ENCODE data around the gene DUSP9. TPM values are rescaled to one million over a fixed set of nuclear protein-coding genes. Genes with fewer than 3 reads are reported as not detected.

The DUSP9 gene
- total RNA-seq, 5 donors from 2014 or later (not counting 1 experiment from before 2014, with no cell fraction given): 0.13 to 0.19 TPM; not detected in 3

- no CpG with 5 or more reads among the region's 12 CpGs for WGBS (ENCODE audit: insufficient coverage)
Observed at GRCh38 chrX:153628665-153629064, 18.3 kb upstream of the DUSP9 start.

DNA sequence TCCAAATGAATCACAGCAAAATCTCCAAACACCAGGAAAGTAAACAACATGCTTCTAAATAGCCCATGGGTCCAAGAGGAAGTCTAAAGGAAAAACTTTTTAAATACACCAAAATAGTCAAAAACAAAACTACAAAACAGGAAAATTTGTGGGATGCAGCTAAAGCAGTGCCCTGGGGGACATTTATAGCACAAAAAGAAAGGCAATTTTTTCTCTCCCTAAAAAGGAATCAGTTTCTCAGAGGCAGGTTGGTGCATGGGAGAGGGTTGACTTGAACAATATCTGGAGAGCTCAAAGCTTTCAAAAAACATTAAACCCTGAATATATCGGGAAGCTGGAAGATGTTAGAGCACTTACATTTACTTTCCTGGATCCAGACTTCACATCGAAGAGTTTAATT lies 15.7 kb upstream of the DUSP9 start:
- Histone ChIP-seq H3K9me3 (no peaks in the 10 kb centered on the region), H3K4me1 (ENCODE audit: control insufficient read depth in 1 of 2, extremely low read depth in 1 of 2, insufficient read depth in 2 of 2, low read length in 2 of 2) (no peaks in the 10 kb centered on the region), H3K4me3 (ENCODE audit: control insufficient read depth in 1 of 2, extremely low read depth in 1 of 2, low read length in 1 of 2) (no peak overlapping the region), H3K27me3 (replicated peaks in 1 of 2; ENCODE audit: control insufficient read depth in 2 of 2, extremely low read depth in 1 of 2, insufficient read depth in 2 of 2, low read length in 1 of 2) (no peaks in the 10 kb centered on the region), H3K36me3 (ENCODE audit: control insufficient read depth in 2 of 2, extremely low read depth in 1 of 2, insufficient read depth in 1 of 2, low read length in 1 of 2) (no peaks in the 10 kb centered on the region), H3K27ac (ENCODE audit: low read length) (no peak overlapping the region)
- Mint-ChIP-seq H3K4me1 (no peaks in the 10 kb centered on the region), H3K36me3 (peaks cover 4% of the 10 kb centered on the region), H3K27me3 (peaks cover 0 to 15% of the 10 kb centered on the region in 2 donors), H3K4me3 (no peak overlapping the region), H3K9me3 (peaks cover 0 to 5% (median 5%) of the 10 kb centered on the region in 3 donors), H3K27ac (no peak overlapping the region)
- ATAC-seq (replicated peaks in 1 of 4): no peak
- DNase-seq: no peak
- WGBS (ENCODE audit: insufficient coverage): 100% methylated on average over 2 of the region's 2 CpGs
- CTCF ChIA-PET: no interaction called here
- POLR2A ChIA-PET: no interaction called here

More at GRCh38 chrX:153628665-153629064, 18.3 kb upstream of the DUSP9 start:
- Mint-ChIP-seq H3K4me1 (no peaks in the 10 kb centered on the region), H3K36me3 (peaks cover 4% of the 10 kb centered on the region), H3K27ac (no peak overlapping the region), H3K4me3 (no peak overlapping the region), H3K9me3 (peaks cover 0 to 5% (median 5%) of the 10 kb centered on the region in 3 donors), H3K27me3 (peaks cover 2 to 5% of the 10 kb centered on the region in 2 donors)
- Histone ChIP-seq H3K4me3 (ENCODE audit: control insufficient read depth in 1 of 2, extremely low read depth in 1 of 2, low read length in 1 of 2) (no peak overlapping the region), H3K27ac (ENCODE audit: low read length) (no peak overlapping the region), H3K27me3 (replicated peaks in 1 of 2; ENCODE audit: control insufficient read depth in 2 of 2, extremely low read depth in 1 of 2, insufficient read depth in 2 of 2, low read length in 1 of 2) (peaks cover 0 to 10% of the 10 kb centered on the region in 2 experiments), H3K36me3 (ENCODE audit: control insufficient read depth in 2 of 2, extremely low read depth in 1 of 2, insufficient read depth in 1 of 2, low read length in 1 of 2) (no peaks in the 10 kb centered on the region), H3K9me3 (no peaks in the 10 kb centered on the region), H3K4me1 (ENCODE audit: control insufficient read depth in 1 of 2, extremely low read depth in 1 of 2, insufficient read depth in 2 of 2, low read length in 2 of 2) (no peaks in the 10 kb centered on the region)
- ATAC-seq (replicated peaks in 1 of 4) (no peak), DNase-seq (peak in 1 of 35 experiments; percentile 8)
- CTCF ChIA-PET: no interaction called here
- POLR2A ChIA-PET: no interaction called here

DNA sequence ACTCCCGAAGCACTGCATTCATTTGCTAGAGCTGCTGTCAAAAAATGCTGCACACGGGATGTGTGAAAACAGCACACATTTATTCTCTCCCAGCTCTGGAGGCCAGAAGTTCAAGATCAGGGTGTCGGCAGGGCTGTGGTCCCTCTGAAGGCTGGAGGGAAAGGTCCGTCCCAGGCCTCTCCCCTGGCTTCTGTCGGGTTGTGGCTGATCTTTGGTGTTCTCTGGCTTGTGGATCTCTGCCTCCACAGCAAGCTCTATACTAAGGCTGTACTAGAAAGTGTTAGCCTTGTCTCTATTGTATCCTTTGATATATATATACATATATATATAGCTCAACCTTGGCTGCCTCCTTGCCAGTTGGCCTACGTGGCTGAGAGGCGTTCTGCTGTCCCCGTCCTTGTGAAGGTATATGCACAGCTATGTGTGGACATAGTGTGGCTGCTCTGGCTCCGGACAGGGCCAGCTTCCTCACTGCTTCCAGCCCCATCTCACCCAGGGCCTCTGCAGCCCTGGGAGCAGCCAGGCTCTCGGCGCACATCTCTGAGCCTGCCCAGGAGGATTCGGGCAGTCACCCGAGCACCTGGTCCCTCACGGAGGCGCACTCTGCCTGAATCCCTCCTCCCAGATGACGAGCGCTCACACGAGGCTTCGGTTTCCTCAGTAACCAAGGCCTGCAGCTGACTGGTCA lies 15.0 kb upstream of the DUSP9 start:
- no peak overlapping the region for H3K27ac Mint-ChIP-seq
- Histone ChIP-seq H3K4me1 (ENCODE audit: control insufficient read depth in 1 of 2, extremely low read depth in 1 of 2, insufficient read depth in 2 of 2, low read length in 2 of 2) (no peaks in the 10 kb centered on the region), H3K9me3 (no peaks in the 10 kb centered on the region), H3K36me3 (ENCODE audit: control insufficient read depth in 2 of 2, extremely low read depth in 1 of 2, insufficient read depth in 1 of 2, low read length in 1 of 2) (no peaks in the 10 kb centered on the region), H3K27ac (ENCODE audit: low read length) (no peak overlapping the region), H3K27me3 (replicated peaks in 1 of 2; ENCODE audit: control insufficient read depth in 2 of 2, extremely low read depth in 1 of 2, insufficient read depth in 2 of 2, low read length in 1 of 2) (no peaks in the 10 kb centered on the region), H3K4me3 (ENCODE audit: control insufficient read depth in 1 of 2, extremely low read depth in 1 of 2, low read length in 1 of 2) (no peak overlapping the region)
- H3K9me3 Mint-ChIP-seq: peaks cover 0 to 5% (median 5%) of the 10 kb centered on the region in 3 donors
- H3K27me3 Mint-ChIP-seq: peaks cover 0 to 15% of the 10 kb centered on the region in 2 donors
- WGBS (ENCODE audit: insufficient coverage): 92% methylated on average over 8 of the region's 19 CpGs
- DNase-seq (no peak), ATAC-seq (replicated peaks in 1 of 4) (no peak)
- ChIA-PET POLR2A (no interaction called here), CTCF (interaction anchor here in 1 of 2 donors (0.6 kb wide), 1 partner anchor 21 kb away, joined by 3 read pairs; no protein-coding TSS in a partner anchor)
- no peak overlapping the region for H3K4me3 Mint-ChIP-seq
- H3K4me1 Mint-ChIP-seq: no peaks in the 10 kb centered on the region
- H3K36me3 Mint-ChIP-seq: peaks cover 4% of the 10 kb centered on the region

DNA sequence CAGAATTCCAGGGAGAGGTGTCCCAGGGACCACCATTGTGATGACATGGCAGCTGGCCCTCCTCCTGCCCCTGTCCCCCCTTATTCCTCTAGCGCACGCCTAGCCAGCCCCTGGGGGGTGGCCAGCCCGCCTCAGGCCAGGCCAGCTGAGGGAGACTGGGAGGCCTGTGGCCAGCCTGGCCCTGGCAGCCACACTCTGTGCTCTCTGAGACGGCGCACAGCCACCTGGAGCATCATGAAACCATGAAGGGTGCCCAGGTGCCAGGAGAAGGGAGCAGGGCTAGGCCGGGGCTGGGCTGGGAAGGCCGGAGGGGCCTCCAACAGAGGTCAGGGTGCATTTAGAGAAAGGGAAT lies 14.4 kb upstream of the DUSP9 start:
- no peak for ATAC-seq (replicated peaks in 1 of 4)
- Mint-ChIP-seq H3K36me3 (peaks cover 4% of the 10 kb centered on the region), H3K27ac (no peak overlapping the region), H3K4me3 (no peak overlapping the region), H3K27me3 (peaks cover 0 to 15% of the 10 kb centered on the region in 2 donors), H3K9me3 (peaks cover 0 to 5% (median 5%) of the 10 kb centered on the region in 3 donors), H3K4me1 (no peaks in the 10 kb centered on the region)
- H3K27me3 ChIP-seq (replicated peaks in 1 of 2; ENCODE audit: control insufficient read depth in 2 of 2, extremely low read depth in 1 of 2, insufficient read depth in 2 of 2, low read length in 1 of 2): no peaks in the 10 kb centered on the region
- no peak for DNase-seq
- H3K9me3 ChIP-seq: no peaks in the 10 kb centered on the region
- H3K27ac ChIP-seq (ENCODE audit: low read length): no peak overlapping the region
- POLR2A ChIA-PET: no interaction called here
- 67% methylated on average over 1 of the region's 7 CpGs for WGBS (ENCODE audit: insufficient coverage)
- CTCF ChIA-PET: no interaction called here
- no peak overlapping the region for H3K4me3 ChIP-seq (ENCODE audit: control insufficient read depth in 1 of 2, extremely low read depth in 1 of 2, low read length in 1 of 2)
- H3K36me3 ChIP-seq (ENCODE audit: control insufficient read depth in 2 of 2, extremely low read depth in 1 of 2, insufficient read depth in 1 of 2, low read length in 1 of 2): no peaks in the 10 kb centered on the region
- H3K4me1 ChIP-seq (ENCODE audit: control insufficient read depth in 1 of 2, extremely low read depth in 1 of 2, insufficient read depth in 2 of 2, low read length in 2 of 2): no peaks in the 10 kb centered on the region

DNA sequence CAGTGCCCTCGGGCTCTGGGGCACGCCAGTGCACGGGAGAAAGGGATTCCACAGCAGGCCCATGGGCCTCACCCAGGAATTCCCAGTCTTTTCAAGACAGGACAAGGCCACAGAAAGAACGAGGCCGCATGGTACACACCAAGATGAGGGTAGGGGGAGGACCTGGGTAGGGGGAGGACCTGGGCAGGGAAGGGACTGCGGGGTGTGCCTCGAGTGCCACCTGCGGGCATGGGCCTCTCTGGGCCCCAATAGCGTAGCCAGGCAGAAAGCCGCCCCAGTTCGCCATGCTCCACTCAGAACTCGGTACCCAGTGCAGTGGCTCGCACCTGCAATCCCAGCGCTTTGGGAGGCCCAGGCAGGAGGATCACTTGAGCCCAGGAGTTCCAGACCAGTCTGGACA lies 14.0 kb upstream of the DUSP9 start:
- no peak for ATAC-seq (replicated peaks in 1 of 4)
- no peaks in the 10 kb centered on the region for H3K36me3 ChIP-seq (ENCODE audit: control insufficient read depth in 2 of 2, extremely low read depth in 1 of 2, insufficient read depth in 1 of 2, low read length in 1 of 2)
- 83% methylated on average over 7 of the region's 14 CpGs for WGBS (ENCODE audit: insufficient coverage)

GRCh38 chrX:153633607-153634180 lies 13.3 kb upstream of the DUSP9 start:
- DNase-seq (no peak), ATAC-seq (replicated peaks in 1 of 4) (no peak)
- H3K4me1 Mint-ChIP-seq: no peaks in the 10 kb centered on the region
- no peak overlapping the region for H3K4me3 Mint-ChIP-seq
- ChIA-PET POLR2A (no interaction called here), CTCF (no interaction called here)
- no peak overlapping the region for H3K27ac Mint-ChIP-seq
- peaks cover 0 to 8% of the 10 kb centered on the region in 2 experiments for H3K27me3 ChIP-seq (replicated peaks in 1 of 2; ENCODE audit: control insufficient read depth in 2 of 2, extremely low read depth in 1 of 2, insufficient read depth in 2 of 2, low read length in 1 of 2)
- H3K27me3 Mint-ChIP-seq: peaks cover 0 to 15% of the 10 kb centered on the region in 2 donors
- WGBS (ENCODE audit: insufficient coverage): 84% methylated on average over 5 of the region's 15 CpGs
- H3K4me1 ChIP-seq (ENCODE audit: control insufficient read depth in 1 of 2, extremely low read depth in 1 of 2, insufficient read depth in 2 of 2, low read length in 2 of 2): no peaks in the 10 kb centered on the region
- no peak overlapping the region for H3K27ac ChIP-seq (ENCODE audit: low read length)
- H3K4me3 ChIP-seq (ENCODE audit: control insufficient read depth in 1 of 2, extremely low read depth in 1 of 2, low read length in 1 of 2): no peak overlapping the region
- H3K9me3 Mint-ChIP-seq: peaks cover 0 to 5% (median 5%) of the 10 kb centered on the region in 3 donors
- no peaks in the 10 kb centered on the region for H3K9me3 ChIP-seq
- H3K36me3 ChIP-seq (ENCODE audit: control insufficient read depth in 2 of 2, extremely low read depth in 1 of 2, insufficient read depth in 1 of 2, low read length in 1 of 2): no peaks in the 10 kb centered on the region
- H3K36me3 Mint-ChIP-seq: peaks cover 4% of the 10 kb centered on the region

More for the DNA sequence above, 14.0 kb upstream of the DUSP9 start:
- peaks cover 0 to 4% of the 10 kb centered on the region in 2 experiments for H3K27me3 ChIP-seq (replicated peaks in 1 of 2; ENCODE audit: control insufficient read depth in 2 of 2, extremely low read depth in 1 of 2, insufficient read depth in 2 of 2, low read length in 1 of 2)
- no peak overlapping the region for H3K4me3 Mint-ChIP-seq
- no peak overlapping the region for H3K4me3 ChIP-seq (ENCODE audit: control insufficient read depth in 1 of 2, extremely low read depth in 1 of 2, low read length in 1 of 2)
- H3K4me1 Mint-ChIP-seq: no peaks in the 10 kb centered on the region
- H3K9me3 ChIP-seq: no peaks in the 10 kb centered on the region
- H3K9me3 Mint-ChIP-seq: peaks cover 0 to 5% (median 5%) of the 10 kb centered on the region in 3 donors
- peaks cover 0 to 15% of the 10 kb centered on the region in 2 donors for H3K27me3 Mint-ChIP-seq
- ChIA-PET CTCF (no interaction called here), POLR2A (no interaction called here)
- H3K4me1 ChIP-seq (ENCODE audit: control insufficient read depth in 1 of 2, extremely low read depth in 1 of 2, insufficient read depth in 2 of 2, low read length in 2 of 2): no peaks in the 10 kb centered on the region
- H3K27ac Mint-ChIP-seq: no peak overlapping the region
- DNase-seq: peak in 1 of 35 experiments; percentile 2
- peaks cover 4% of the 10 kb centered on the region for H3K36me3 Mint-ChIP-seq
- no peak overlapping the region for H3K27ac ChIP-seq (ENCODE audit: low read length)
